K562 (cell line): ENCODE data around the gene CCDC85B. TPM values are rescaled to one million over a fixed set of nuclear protein-coding genes. Genes with fewer than 3 reads are reported as not detected.

ENCODE experiments used
- ATAC-seq: fragments of 200-7000 bp; cut with Tn5 transposase; 3 replicates; pipeline ENCODE4 v1.9.1; 2020; ENCODE audit warnings: moderate library complexity
- BruUV-seq: library from RNA; stranded (reverse); fragments of 400-500 nt; replicated peaks from 2 replicates; lab custom pipeline; 2021; lab: Mats Ljungman, UMichigan
- CTCF ChIA-PET: fragments of 300-600 bp; formaldehyde crosslinking; extraction: SDS; loops from one replicate; lab custom pipeline; 2021; ENCODE audit warnings: low intra/inter-chr PET ratio; lab: Yijun Ruan, JAX
- POLR2A ChIA-PET: fragments of 300-600, 350-650 bp; sonication (Branson Sonifier 250); formaldehyde crosslinking; extraction: SDS; loops from one replicate; lab custom pipeline; 2021; ENCODE audit warnings: antibody characterized with exemption, inconsistent platforms; lab: Yijun Ruan, JAX
- DNase-seq, 4 experiments: peaks; one replicate each; pipeline versions ENCODE4 v3.0.0 to v3.0.0-alpha.2; 2011 to 2018; ENCODE audit warnings: low spot score in 3 of 4, mixed read lengths in 3 of 4; ENCODE audit errors: extremely low read depth in 1 of 4
- FAIRE-seq: peaks from 2 replicates; lab custom pipeline; 2011; peaks lifted over from hg19 to GRCh38; lab: Jason Lieb, UNC
- H2AFZ ChIP-seq: 2 replicates; pipeline ENCODE4 v1.6.0; 2011; ENCODE audit warnings: low read depth, low read length, control low read depth, inconsistent platforms
- H3K27ac ChIP-seq: fragments of 200-600 bp; 3 replicates; pipeline ENCODE4 v1.8.0; 2011; ENCODE audit warnings: low read depth, mild to moderate bottlenecking, control low read depth, inconsistent platforms, low read length, moderate library complexity, mixed read lengths; ENCODE audit errors: extremely low read depth
- H3K27me3 ChIP-seq, 2 experiments: fragments of 300-600 bp in 1 of 2; 2 replicates in 1 of 2; 3 replicates in 1 of 2; pipeline versions ENCODE4 v1.6.0 to v1.8.0; 2011; ENCODE audit warnings: inconsistent platforms in 2 of 2, low read length in 2 of 2, mild to moderate bottlenecking in 1 of 2, mixed read lengths in 1 of 2, moderate library complexity in 1 of 2; ENCODE audit not compliant: control insufficient read depth in 2 of 2, insufficient read depth in 2 of 2
- H3K36me3 ChIP-seq: fragments of 300-600 bp; 3 replicates; pipeline ENCODE4 v1.8.0; 2011; ENCODE audit warnings: mild to moderate bottlenecking, low read length, inconsistent platforms; ENCODE audit not compliant: control insufficient read depth, insufficient read depth
- H3K4me1 ChIP-seq, 2 experiments: fragments of 200-600 bp in 1 of 2; replicated peaks in 1 of 2; 2 replicates in 1 of 2; 3 replicates in 1 of 2; pipeline versions ENCODE4 v1.5.1 to v1.8.0; 2011; ENCODE audit warnings: inconsistent platforms in 2 of 2, low read length in 2 of 2, mild to moderate bottlenecking in 1 of 2, mixed read lengths in 1 of 2, moderate library complexity in 1 of 2; ENCODE audit not compliant: control insufficient read depth in 2 of 2, insufficient read depth in 2 of 2
- H3K4me2 ChIP-seq: 2 replicates; pipeline ENCODE4 v1.6.1; 2011; ENCODE audit warnings: low read length, control low read depth, inconsistent platforms, mixed read lengths; ENCODE audit not compliant: insufficient read depth
- H3K4me3 ChIP-seq: fragments of 200-600 bp; sonication (generic), shearing (Covaris generic); 2 replicates; pipeline ENCODE4 v1.5.1; 2016; ENCODE audit warnings: control low read depth, inconsistent platforms
- H3K79me2 ChIP-seq: fragments of 200-600 bp; 3 replicates; pipeline ENCODE4 v1.8.0; 2011; ENCODE audit warnings: low read length, inconsistent platforms; ENCODE audit not compliant: control insufficient read depth, insufficient read depth
- H3K9ac ChIP-seq, 2 experiments: 2 replicates each; pipeline versions ENCODE4 v1.6.0 to v1.6.1; 2011; ENCODE audit warnings: low read depth in 2 of 2, low read length in 2 of 2, control low read depth in 1 of 2, inconsistent platforms in 1 of 2, mild to moderate bottlenecking in 1 of 2, mixed read lengths in 1 of 2; ENCODE audit not compliant: insufficient read depth in 1 of 2
- H3K9me1 ChIP-seq: one replicate; pipeline ENCODE4 v1.6.0; 2011; ENCODE audit warnings: inconsistent platforms, mild to moderate bottlenecking, low read length, moderate library complexity; ENCODE audit not compliant: control insufficient read depth, insufficient read depth
- H3K9me3 ChIP-seq: replicated peaks from 2 replicates; pipeline ENCODE4 v1.5.1; 2011; ENCODE audit warnings: low read depth, low read length, inconsistent platforms; ENCODE audit not compliant: control insufficient read depth, insufficient read depth
- H4K20me1 ChIP-seq: replicated peaks from 2 replicates; pipeline ENCODE4 v1.6.1; 2011; ENCODE audit warnings: low read length, inconsistent platforms, mixed read lengths; ENCODE audit not compliant: control insufficient read depth, insufficient read depth
- HOMEZ ChIP-seq: fragments of 250-450 bp; sonication (Bioruptor Pico); IDR thresholded peaks from 2 replicates; pipeline ENCODE4 v1.4.0; 2020; ENCODE audit warnings: mild to moderate bottlenecking, moderate library complexity
- KLF1 ChIP-seq: fragments of 450-650 bp; IDR thresholded peaks from 2 replicates; pipeline ENCODE4 v1.6.1; 2016; ENCODE audit warnings: missing genetic modification characterization, missing compliant biosample characterization
- MNT ChIP-seq, 2 experiments: fragments of 450-650 bp; conservative IDR thresholded peaks; 2 replicates each; pipeline ENCODE4 v1.6.1; 2017; ENCODE audit warnings: mild to moderate bottlenecking in 2 of 2, moderate library complexity in 2 of 2
- PHB2 ChIP-seq: fragments of 450-650 bp; IDR thresholded peaks from 2 replicates; pipeline ENCODE4 v1.6.1; 2017; ENCODE audit warnings: low read depth
- TCF3 ChIP-seq: sonication (generic); formaldehyde crosslinking; IDR thresholded peaks from 2 replicates; pipeline ENCODE4 v1.4.0; 2020; ENCODE audit warnings: mild to moderate bottlenecking, missing genetic modification reagents
- TCF7L2 ChIP-seq: fragments of 150-350 bp; IDR thresholded peaks from 2 replicates; pipeline ENCODE4 v1.6.1; 2016; ENCODE audit warnings: low read depth, mild to moderate bottlenecking, low read length, moderate library complexity
- ZFX ChIP-seq: sonication (generic); formaldehyde crosslinking; IDR thresholded peaks from 2 replicates; pipeline ENCODE4 v1.8.0; 2022; ENCODE audit warnings: mild to moderate bottlenecking, missing genetic modification reagents, moderate library complexity
- ZNF586 ChIP-seq: fragments of 450-650 bp; formaldehyde crosslinking; conservative IDR thresholded peaks from 2 replicates; pipeline ENCODE4 v1.4.0; 2020; ENCODE audit warnings: mild to moderate bottlenecking, moderate library complexity
- WGBS: fragments of 100-300 bp; shearing (Covaris generic); methylation state at CpG from one replicate; pipeline ENCODE4 v1.1.6; 2016; ENCODE audit warnings: low coverage, mixed read lengths; ENCODE audit not compliant: insufficient coverage; ENCODE audit errors: missing lambda C conversion rate; 5-methylcytosine and 5-hydroxymethylcytosine counted together
- in situ Hi-C: fragments of 300-500 bp; cut with MboI; formaldehyde crosslinking; loops from 4 replicates; pipeline ENCODE4 v1.15.0; 2018; ENCODE audit warnings: inconsistent platforms, mixed read lengths
- intact Hi-C: fragments of 100-400 bp; cut with micrococcal nuclease; formaldehyde crosslinking; loops from 2 replicates; pipeline ENCODE4 v1.14.2; 2022
- polyA plus RNA-seq, 8 experiments: library from polyadenylated mRNA; depleted of rRNA in 4 of 8; stranded (reverse) in 5 of 8; unstranded in 3 of 8; fragments of >200 nt; fragmentation: Nextera tagmentation in 2 of 8; fragmentation: Illumina TruSeq in 1 of 8; extraction: Ambion mirVana in 2 of 8; extraction: Trizol in 1 of 8; gene quantifications; 2 replicates each; pipeline versions ENCODE4 v1.2.1 to v1.2.3, GENCODE V29; 2011 to 2014; ENCODE audit warnings: inconsistent platforms in 1 of 8, missing spikeins in 1 of 8
- total RNA-seq, 7 experiments: library from RNA; depleted of rRNA in 6 of 7; stranded (reverse); fragments of >200 nt in 6 of 7; fragmentation: Illumina TruSeq in 2 of 7; extraction: Trizol in 2 of 7; gene quantifications; 2 replicates each; pipeline versions ENCODE4 v1.2.1 to v1.2.3, GENCODE V29; 2011 to 2021; ENCODE audit warnings: low replicate concordance in 1 of 7

CCDC85B gene
- total and polyA plus RNA-seq, 9 of the 15 experiments (the other 6 are each of a cell fraction or from before 2014, with no cell fraction given) = 0.14 to 138 (median 6.2) TPM

- intact Hi-C loops = loop anchor here (5.0 kb wide), 1 partner anchor 46 kb away; the partner anchor contains the start of gene CFL1
- in situ Hi-C loops = no loop called here
- BruUV-seq = no TSS peak
- Histone ChIP-seq H3K9me3 (no peaks in the 10 kb centered on the region), H3K27me3 (no peaks in the 10 kb centered on the region), H3K4me1 (peaks cover 40 to 59% of the 10 kb centered on the region in 2 experiments), H2AFZ (no peak overlapping the region), H3K9me1 (no peaks in the 10 kb centered on the region), H4K20me1 (peaks cover 4% of the 10 kb centered on the region; the same call in 1 of the 2 replicates), H3K4me2 (peak overlapping the region; percentile 64; the same call in 1 of the 2 replicates), H3K27ac (peak overlapping the region; percentile 76; the same call in 2 of the 3 replicates), H3K4me3 (no peak overlapping the region), H3K36me3 (peaks cover 7% of the 10 kb centered on the region; the same call in 1 of the 3 replicates), H3K79me2 (peaks cover 15% of the 10 kb centered on the region), H3K9ac (peak overlapping the region; percentile 42 to 61; a peak in 2 of 4 replicates)
- TF ChIP-seq MNT (conservative IDR thresholded peaks at IDR 0.05) (no peak), TCF3 (CRISPR knock-in tag) (no peak), ZFX (CRISPR knock-in tag) (no peak), TCF7L2 (no peak), HOMEZ (CRISPR knock-in tag) (no peak), KLF1 (no peak), PHB2 (no peak), ZNF586 (CRISPR knock-in tag) (no peak)
- 71% methylated on average over 8 of the region's 8 CpGs for WGBS
- DNase-seq = no peak
- ATAC-seq = no peak
- CTCF ChIA-PET = no interaction called here
- FAIRE-seq = no peak
- POLR2A ChIA-PET = interaction anchor here (0.7 to 8.0 kb wide), 3 partner anchors 11 to 34 kb away, joined by 3 to 136 read pairs (median 3); partner anchors contain the start of genes CCDC85B and FIBP
Measured at GRCh38 chr11:65903715-65904114, 13.2 kb downstream of the CCDC85B start.
